ENCODE results near the gene TAS2R39. TPM values are rescaled to one million over a fixed set of nuclear protein-coding genes. Genes with fewer than 3 reads are reported as not detected.
A peak's percentile ranks its signal among the peaks of the same experiment; 100 is the strongest.
"Not testable (repeated sequence)": the region's sequence is repeated elsewhere in the genome, so short reads cannot be mapped to it uniquely, and the experiment has no call there.

Gene TAS2R39
- polyA plus RNA-seq, 3 donors, result not detected

- DNase-seq (ENCODE audit: extremely low read depth in 1 of 11, low read depth in 9 of 11, low spot score in 4 of 11), result not testable (repeated sequence)
These were observed 30.3 kb downstream of the TAS2R39 start for GRCh38 chr7:143213478-143213877.

- DNase-seq (ENCODE audit: extremely low read depth in 1 of 11, low read depth in 9 of 11, low spot score in 4 of 11), result peak; percentile 45 to 83 (median 70)
These were observed 31.8 kb downstream of the TAS2R39 start for GRCh38 chr7:143214789-143215679.

GRCh38 chr7:143216151-143216550 lies 32.9 kb downstream of the TAS2R39 start:
- DNase-seq (ENCODE audit: extremely low read depth in 1 of 11, low read depth in 9 of 11, low spot score in 4 of 11), result no peak

- no peak for DNase-seq (ENCODE audit: extremely low read depth in 1 of 11, low read depth in 9 of 11, low spot score in 4 of 11)
These were observed 33.5 kb downstream of the TAS2R39 start for GRCh38 chr7:143216686-143217085.

- DNase-seq (ENCODE audit: extremely low read depth in 1 of 11, low read depth in 9 of 11, low spot score in 4 of 11), result no peak
These were observed 34.6 kb downstream of the TAS2R39 start for GRCh38 chr7:143217806-143218205.

GRCh38 chr7:143221286-143221685 lies 38.1 kb downstream of the TAS2R39 start:
- no peak for DNase-seq (ENCODE audit: extremely low read depth in 1 of 11, low read depth in 9 of 11, low spot score in 4 of 11)

- DNase-seq (ENCODE audit: extremely low read depth in 1 of 11, low read depth in 9 of 11, low spot score in 4 of 11), result no peak
These were observed 38.5 kb downstream of the TAS2R39 start, which contains the start of gene TAS2R40 for GRCh38 chr7:143221737-143222136. TSS of gene TAS2R40 (plus strand) at chr7:143222037. CDS start at chr7:143222079, 42 bp downstream.

- no peak for DNase-seq (ENCODE audit: extremely low read depth in 1 of 11, low read depth in 9 of 11, low spot score in 4 of 11)
These were observed 39.6 kb downstream of the TAS2R39 start for GRCh38 chr7:143222782-143223181.

GRCh38 chr7:143223784-143224183 lies 40.6 kb downstream of the TAS2R39 start:
- no peak for DNase-seq (ENCODE audit: extremely low read depth in 1 of 11, low read depth in 9 of 11, low spot score in 4 of 11)

GRCh38 chr7:143225047-143225446 lies 41.8 kb downstream of the TAS2R39 start:
- no peak for DNase-seq (ENCODE audit: extremely low read depth in 1 of 11, low read depth in 9 of 11, low spot score in 4 of 11)

- no peak for DNase-seq (ENCODE audit: extremely low read depth in 1 of 11, low read depth in 9 of 11, low spot score in 4 of 11)
These were observed 44.6 kb downstream of the TAS2R39 start for GRCh38 chr7:143227806-143228205.

- DNase-seq (ENCODE audit: extremely low read depth in 1 of 11, low read depth in 9 of 11, low spot score in 4 of 11), result peak in 3 of 11 donors; percentile 28 to 36 (median 33)
These were observed 46.0 kb downstream of the TAS2R39 start for GRCh38 chr7:143229054-143229790.

- DNase-seq (ENCODE audit: extremely low read depth in 1 of 11, low read depth in 9 of 11, low spot score in 4 of 11), result no peak
These were observed 47.6 kb downstream of the TAS2R39 start for GRCh38 chr7:143230602-143231457.

Other genes starting within 250 kb of the TAS2R39 start
- gene TRPV5, start 249.7 kb upstream of the TAS2R39 start, polyA plus RNA-seq (ENCODE audit: insufficient read length in 3 of 3), result 1 to 10 TPM in 1 of 3 donors, under 1 TPM in 2; 0.72 to 1.5 (median 0.80) TPM
- gene LLCFC1, start 243.9 kb upstream of the TAS2R39 start, polyA plus RNA-seq (ENCODE audit: insufficient read length in 3 of 3), result 1 to 10 TPM in 1 of 3 donors, under 1 TPM in 2; 0.54 to 1.4 (median 0.66) TPM
- gene KEL, start 221.1 kb upstream of the TAS2R39 start, polyA plus RNA-seq (ENCODE audit: insufficient read length in 3 of 3), result 1 to 10 TPM; 2.1 to 3.7 (median 2.6) TPM
- gene OR9A2, start 156.3 kb upstream of the TAS2R39 start, polyA plus RNA-seq (ENCODE audit: insufficient read length in 3 of 3), result not detected
- not detected for gene OR6V1, start 131.1 kb upstream of the TAS2R39 start, polyA plus RNA-seq (ENCODE audit: insufficient read length in 3 of 3)
- not detected for gene PIP, start 51.3 kb upstream of the TAS2R39 start, polyA plus RNA-seq (ENCODE audit: insufficient read length in 3 of 3)
- not detected for gene TAS2R40, start 38.6 kb downstream of the TAS2R39 start, polyA plus RNA-seq (ENCODE audit: insufficient read length in 3 of 3)
- 100 to 1,000 TPM; 182 to 219 (median 191) TPM for gene GSTK1, start 80.0 kb downstream of the TAS2R39 start, polyA plus RNA-seq (ENCODE audit: insufficient read length in 3 of 3)
- 10 to 100 TPM; 48.7 to 58.1 (median 55.9) TPM for gene TMEM139, start 101.5 kb downstream of the TAS2R39 start, polyA plus RNA-seq (ENCODE audit: insufficient read length in 3 of 3)
- 10 to 100 TPM; 47.5 to 58.4 (median 53.1) TPM for gene CASP2, start 104.9 kb downstream of the TAS2R39 start, polyA plus RNA-seq (ENCODE audit: insufficient read length in 3 of 3)
- gene CLCN1, start 132.7 kb downstream of the TAS2R39 start, polyA plus RNA-seq (ENCODE audit: insufficient read length in 3 of 3), result under 1 TPM; 0.15 to 0.23 (median 0.20) TPM
- 1 to 10 TPM; 2.6 to 2.7 (median 2.6) TPM for gene FAM131B, start 179.3 kb downstream of the TAS2R39 start, polyA plus RNA-seq (ENCODE audit: insufficient read length in 3 of 3)
- gene ZYX, start 197.9 kb downstream of the TAS2R39 start, polyA plus RNA-seq (ENCODE audit: insufficient read length in 3 of 3), result 10 to 100 TPM; 70.1 to 96.0 (median 92.8) TPM
- 10 to 100 TPM; 18.3 to 19.6 (median 18.9) TPM for gene EPHA1, start 225.4 kb downstream of the TAS2R39 start, polyA plus RNA-seq (ENCODE audit: insufficient read length in 3 of 3)